Measurements from ENCODE around the gene TRIM74.
"Not testable (repeated sequence)": the region's sequence is repeated elsewhere in the genome, so short reads cannot be mapped to it uniquely, and the experiment has no call there.

TRIM74 gene

GRCh38 chr7:72968980-72969516 is at the start of gene TRIM74:
TSS of gene TRIM74 (minus strand) at chr7:72969466. CDS start at chr7:72966157, 3,309 bp downstream.
- DNase-seq (ENCODE audit: low spot score), result not testable (repeated sequence)

GRCh38 chr7:73006491-73006890 is 37.2 kb upstream of the TRIM74 start:
- DNase-seq (ENCODE audit: low spot score), result not testable (repeated sequence)

GRCh38 chr7:73005693-73006447 is 36.6 kb upstream of the TRIM74 start:
- DNase-seq (ENCODE audit: low spot score), result not testable (repeated sequence)

GRCh38 chr7:73005356-73005692 is 36.1 kb upstream of the TRIM74 start:
- not testable (repeated sequence) for DNase-seq (ENCODE audit: low spot score)

- not testable (repeated sequence) for DNase-seq (ENCODE audit: low spot score)
Measured at GRCh38 chr7:72997887-72998468, 28.7 kb upstream of the TRIM74 start.

- not testable (repeated sequence) for DNase-seq (ENCODE audit: low spot score)
Measured at GRCh38 chr7:72997447-72997846, 28.2 kb upstream of the TRIM74 start.

GRCh38 chr7:72995484-72995883 is 26.2 kb upstream of the TRIM74 start:
- not testable (repeated sequence) for DNase-seq (ENCODE audit: low spot score)

- DNase-seq (ENCODE audit: low spot score), result not testable (repeated sequence)
Measured at GRCh38 chr7:72990146-72990913, 21.1 kb upstream of the TRIM74 start.

GRCh38 chr7:72982084-72982483 is 12.8 kb upstream of the TRIM74 start:
- not testable (repeated sequence) for DNase-seq (ENCODE audit: low spot score)

- DNase-seq (ENCODE audit: low spot score), result not testable (repeated sequence)
Measured at GRCh38 chr7:72980382-72980781, 11.1 kb upstream of the TRIM74 start.

- DNase-seq (ENCODE audit: low spot score), result not testable (repeated sequence)
Measured at GRCh38 chr7:72976434-72976833, 7.2 kb upstream of the TRIM74 start.

- DNase-seq (ENCODE audit: low spot score), result peak; percentile 0
Measured at GRCh38 chr7:72975656-72976286, 6.5 kb upstream of the TRIM74 start.

GRCh38 chr7:72974781-72975180 is 5.5 kb upstream of the TRIM74 start:
- DNase-seq (ENCODE audit: low spot score), result not testable (repeated sequence)

GRCh38 chr7:72971505-72971904 is 2.2 kb upstream of the TRIM74 start:
- DNase-seq (ENCODE audit: low spot score), result not testable (repeated sequence)

- DNase-seq (ENCODE audit: low spot score), result not testable (repeated sequence)
Measured at GRCh38 chr7:72969688-72970087, 422 bp upstream of the TRIM74 start.

- not testable (repeated sequence) for DNase-seq (ENCODE audit: low spot score)
Measured at GRCh38 chr7:72966892-72967291, 2.4 kb downstream of the TRIM74 start.

GRCh38 chr7:72965186-72965975 is 3.9 kb downstream of the TRIM74 start:
- not testable (repeated sequence) for DNase-seq (ENCODE audit: low spot score)

- DNase-seq (ENCODE audit: low spot score), result not testable (repeated sequence)
Measured at GRCh38 chr7:72963056-72963455, 6.2 kb downstream of the TRIM74 start.

GRCh38 chr7:72961346-72961650 is 8.0 kb downstream of the TRIM74 start:
- not testable (repeated sequence) for DNase-seq (ENCODE audit: low spot score)

GRCh38 chr7:72960626-72961345 is 8.5 kb downstream of the TRIM74 start:
- not testable (repeated sequence) for DNase-seq (ENCODE audit: low spot score)

GRCh38 chr7:72960029-72960428 is 9.2 kb downstream of the TRIM74 start:
- not testable (repeated sequence) for DNase-seq (ENCODE audit: low spot score)
